HEK293 (cell line): ENCODE data around the gene GRIN2A.

Experiments
- CTCF ChIA-PET: fragments of 350-600 bp; formaldehyde crosslinking; extraction: SDS; loops from one replicate; lab custom pipeline; 2021; ENCODE audit warnings: antibody characterized with exemption; lab: Yijun Ruan, JAX
- POLR2A ChIA-PET: fragments of 300-600 bp; formaldehyde crosslinking; extraction: SDS; loops from one replicate; lab custom pipeline; 2020; ENCODE audit warnings: antibody characterized with exemption, inconsistent platforms; lab: Yijun Ruan, JAX
- H3K27ac ChIP-seq: fragments of 200-500 bp; sonication (Bioruptor generic); 2 replicates; pipeline ENCODE4 v1.5.1; 2014; ENCODE audit warnings: low read depth, low read length, control low read depth, inconsistent platforms; ENCODE audit errors: extremely low read depth
- H3K36me3 ChIP-seq, 2 experiments: fragments of 200-500 bp in 1 of 2; sonication (Bioruptor generic) in 1 of 2; 1 replicate in 1 of 2; 2 replicates in 1 of 2; pipeline ENCODE4 v1.5.1; 2014 to 2017; ENCODE audit warnings: inconsistent platforms in 2 of 2, low read length in 2 of 2; ENCODE audit not compliant: control insufficient read depth in 2 of 2, insufficient read depth in 1 of 2
- H3K4me1 ChIP-seq: fragments of 200-500 bp; sonication (Bioruptor generic); 2 replicates; pipeline ENCODE4 v1.5.1; 2014; ENCODE audit warnings: mild to moderate bottlenecking, low read length, inconsistent platforms; ENCODE audit not compliant: control insufficient read depth, insufficient read depth
- H3K4me3 ChIP-seq: 2 replicates; pipeline ENCODE4 v1.5.1; 2011; ENCODE audit warnings: low read depth, mild to moderate bottlenecking, control low read depth, low read length, moderate library complexity
- H3K9me3 ChIP-seq: fragments of 200-500 bp; sonication (Bioruptor generic); 2 replicates; pipeline ENCODE4 v1.5.1; 2014; ENCODE audit warnings: low read depth, low read length, inconsistent platforms; ENCODE audit not compliant: control insufficient read depth, insufficient read depth
- KLF9 ChIP-seq: fragments of 450-650 bp; formaldehyde crosslinking; IDR thresholded peaks from 2 replicates; pipeline ENCODE4 v1.5.1; 2016; ENCODE audit warnings: missing biosample characterization, missing genetic modification characterization, low read depth
- MEIS1 ChIP-seq: sonication (generic); formaldehyde crosslinking; IDR thresholded peaks from 2 replicates; pipeline ENCODE4 v1.8.1; 2022; ENCODE audit warnings: missing genetic modification reagents, mild to moderate bottlenecking, borderline replicate concordance
- RBAK ChIP-seq: fragments of 450-650 bp; formaldehyde crosslinking; IDR thresholded peaks from 2 replicates; pipeline ENCODE4 v1.5.1; 2016; ENCODE audit warnings: missing biosample characterization, missing genetic modification characterization
- SP3 ChIP-seq: fragments of 450-650 bp; formaldehyde crosslinking; IDR thresholded peaks from 2 replicates; pipeline ENCODE4 v1.5.1; 2016; ENCODE audit warnings: missing biosample characterization, missing genetic modification characterization
- SP7 ChIP-seq: fragments of 450-650 bp; formaldehyde crosslinking; IDR thresholded peaks from 2 replicates; pipeline ENCODE4 v1.5.1; 2016; ENCODE audit warnings: missing biosample characterization, missing genetic modification characterization
- WT1 ChIP-seq: fragments of 450-650 bp; formaldehyde crosslinking; IDR thresholded peaks from 2 replicates; pipeline ENCODE4 v1.5.1; 2016; ENCODE audit warnings: missing biosample characterization, missing genetic modification characterization
- ZBTB1 ChIP-seq: fragments of 450-650 bp; formaldehyde crosslinking; IDR thresholded peaks from 2 replicates; pipeline ENCODE4 v1.5.1; 2016; ENCODE audit warnings: missing biosample characterization, missing genetic modification characterization
- ZBTB48 ChIP-seq: fragments of 450-650 bp; formaldehyde crosslinking; IDR thresholded peaks from 2 replicates; pipeline ENCODE4 v1.5.1; 2016; ENCODE audit warnings: missing biosample characterization, missing genetic modification characterization
- ZEB2 ChIP-seq: fragments of 450-650 bp; formaldehyde crosslinking; IDR thresholded peaks from 2 replicates; pipeline ENCODE4 v1.5.1; 2016; ENCODE audit warnings: missing biosample characterization, missing genetic modification characterization
- ZFHX2 ChIP-seq: fragments of 450-650 bp; formaldehyde crosslinking; conservative IDR thresholded peaks from 2 replicates; pipeline ENCODE4 v1.5.1; 2016; ENCODE audit warnings: missing biosample characterization, missing genetic modification characterization
- ZNF140 ChIP-seq: fragments of 450-650 bp; formaldehyde crosslinking; IDR thresholded peaks from 2 replicates; pipeline ENCODE4 v1.5.1; 2016; ENCODE audit warnings: missing biosample characterization, missing genetic modification characterization
- ZNF335 ChIP-seq: fragments of 450-650 bp; formaldehyde crosslinking; conservative IDR thresholded peaks from 2 replicates; pipeline ENCODE4 v1.5.1; 2016; ENCODE audit warnings: missing biosample characterization, missing genetic modification characterization
- ZNF423 ChIP-seq: fragments of 450-650 bp; formaldehyde crosslinking; IDR thresholded peaks from 2 replicates; pipeline ENCODE4 v1.5.1; 2016; ENCODE audit warnings: missing biosample characterization, missing genetic modification characterization
- ZNF426 ChIP-seq: fragments of 450-650 bp; formaldehyde crosslinking; IDR thresholded peaks from 2 replicates; pipeline ENCODE4 v1.5.1; 2017; ENCODE audit warnings: missing biosample characterization, missing genetic modification characterization, mild to moderate bottlenecking, inconsistent platforms, moderate library complexity
- ZNF585B ChIP-seq: fragments of 450-650 bp; formaldehyde crosslinking; IDR thresholded peaks from 2 replicates; pipeline ENCODE4 v1.5.1; 2016; ENCODE audit warnings: missing biosample characterization, missing genetic modification characterization
- ZNF621 ChIP-seq: fragments of 450-650 bp; formaldehyde crosslinking; IDR thresholded peaks from 2 replicates; pipeline ENCODE4 v1.5.1; 2017; ENCODE audit warnings: missing biosample characterization, missing genetic modification characterization
- ZNF747 ChIP-seq: fragments of 450-650 bp; formaldehyde crosslinking; IDR thresholded peaks from 2 replicates; pipeline ENCODE4 v1.5.1; 2016; ENCODE audit warnings: missing biosample characterization, missing genetic modification characterization
- ZNF768 ChIP-seq: fragments of 450-650 bp; formaldehyde crosslinking; IDR thresholded peaks from 2 replicates; pipeline ENCODE4 v1.5.1; 2018; ENCODE audit warnings: missing biosample characterization, mild to moderate bottlenecking, missing genetic modification characterization
- ZSCAN16 ChIP-seq: fragments of 450-650 bp; formaldehyde crosslinking; IDR thresholded peaks from 2 replicates; pipeline ENCODE4 v1.5.1; 2016; ENCODE audit warnings: missing biosample characterization, missing genetic modification characterization
- TF ChIP-seq, protein P1 (sequence below): fragments of 450-650 bp; formaldehyde crosslinking; IDR thresholded peaks from 2 replicates; pipeline ENCODE4 v1.5.1; 2016; ENCODE audit warnings: missing biosample characterization, missing genetic modification characterization
- TF ChIP-seq, protein P2 (sequence below): fragments of 450-650 bp; formaldehyde crosslinking; IDR thresholded peaks from 2 replicates; pipeline ENCODE4 v1.5.1; 2017; ENCODE audit warnings: missing biosample characterization, mild to moderate bottlenecking, missing genetic modification characterization, moderate library complexity
- TF ChIP-seq, protein P3 (sequence below): fragments of 450-650 bp; formaldehyde crosslinking; IDR thresholded peaks from 2 replicates; pipeline ENCODE4 v1.5.1; 2016; ENCODE audit warnings: missing biosample characterization, missing genetic modification characterization
- TF ChIP-seq, protein P4 (sequence below): fragments of 450-650 bp; formaldehyde crosslinking; IDR thresholded peaks from 2 replicates; pipeline ENCODE4 v1.5.1; 2016; ENCODE audit warnings: missing biosample characterization, missing genetic modification characterization, borderline replicate concordance
- TF ChIP-seq, protein P5 (sequence below): fragments of 450-650 bp; formaldehyde crosslinking; IDR thresholded peaks from 2 replicates; pipeline ENCODE4 v1.5.1; 2017; ENCODE audit warnings: missing biosample characterization, missing genetic modification characterization

The GRIN2A gene

DNA sequence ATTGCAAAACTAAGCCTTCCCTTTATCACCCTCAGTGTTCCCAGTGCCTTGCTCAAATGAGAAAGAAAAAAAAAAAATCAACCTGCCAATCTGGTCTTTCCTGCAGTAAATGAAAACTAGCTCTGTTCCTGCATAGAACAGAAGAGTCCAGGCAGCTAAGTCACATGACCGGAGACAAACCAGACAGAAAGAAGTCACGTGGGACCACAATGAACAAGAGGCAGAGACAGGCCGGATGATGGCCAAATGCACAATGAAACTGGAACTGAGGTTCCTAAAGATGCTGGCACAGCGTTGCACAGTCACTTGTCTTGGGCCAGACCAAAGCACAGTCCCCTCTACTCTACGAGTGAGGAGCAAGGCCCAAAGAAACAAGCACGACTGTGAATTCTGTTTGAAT is 172.5 kb downstream of the GRIN2A start:
- ChIA-PET CTCF (interaction anchor here (0.5 to 0.7 kb wide), 5 partner anchors 10 to 309 kb away, joined by 3 to 8 read pairs (median 3); no protein-coding TSS in a partner anchor), POLR2A (no interaction called here)
- Histone ChIP-seq H3K36me3 (no peaks in the 10 kb centered on the region), H3K4me1 (no peaks in the 10 kb centered on the region), H3K27ac (no peak overlapping the region), H3K4me3 (no peak overlapping the region)
- TF ChIP-seq ZNF426 (tag by site-specific recombination), result no peak
- no peak for TF ChIP-seq ZNF140 (tag by site-specific recombination)
- TF ChIP-seq, all 188 proteins: peak for 0
- no peaks in the 10 kb centered on the region for H3K9me3 ChIP-seq

DNA sequence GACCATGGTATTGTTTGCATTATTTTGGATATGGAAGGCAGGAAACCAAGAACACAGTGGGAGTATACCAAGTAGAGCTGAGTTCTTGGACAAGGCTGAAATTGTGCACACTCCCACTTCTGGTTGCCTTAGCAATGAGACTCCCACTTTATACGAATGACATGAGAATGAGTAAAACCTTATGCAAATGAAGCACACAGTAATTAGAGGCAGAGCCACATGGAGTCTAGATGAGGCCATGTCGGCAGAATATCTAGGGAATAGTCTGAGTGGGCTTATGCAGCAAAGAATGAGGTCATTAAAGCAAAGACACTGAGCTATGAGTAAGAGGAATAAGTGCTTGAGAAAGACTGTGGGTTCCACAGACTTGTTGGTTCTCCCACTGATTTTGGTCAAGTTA is 178.7 kb downstream of the GRIN2A start:
- ChIA-PET POLR2A (no interaction called here), CTCF (no interaction called here)
- TF ChIP-seq ZNF585B (tag by site-specific recombination) (no peak), SP7 (tag by site-specific recombination) (no peak), ZBTB48 (tag by site-specific recombination) (no peak), ZFHX2 (tag by site-specific recombination) (no peak), ZNF747 (tag by site-specific recombination) (no peak)
- TF ChIP-seq, protein P1, sequence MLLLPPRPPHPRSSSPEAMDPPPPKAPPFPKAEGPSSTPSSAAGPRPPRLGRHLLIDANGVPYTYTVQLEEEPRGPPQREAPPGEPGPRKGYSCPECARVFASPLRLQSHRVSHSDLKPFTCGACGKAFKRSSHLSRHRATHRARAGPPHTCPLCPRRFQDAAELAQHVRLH (tag by site-specific recombination), result no peak
- TF ChIP-seq, protein P2, sequence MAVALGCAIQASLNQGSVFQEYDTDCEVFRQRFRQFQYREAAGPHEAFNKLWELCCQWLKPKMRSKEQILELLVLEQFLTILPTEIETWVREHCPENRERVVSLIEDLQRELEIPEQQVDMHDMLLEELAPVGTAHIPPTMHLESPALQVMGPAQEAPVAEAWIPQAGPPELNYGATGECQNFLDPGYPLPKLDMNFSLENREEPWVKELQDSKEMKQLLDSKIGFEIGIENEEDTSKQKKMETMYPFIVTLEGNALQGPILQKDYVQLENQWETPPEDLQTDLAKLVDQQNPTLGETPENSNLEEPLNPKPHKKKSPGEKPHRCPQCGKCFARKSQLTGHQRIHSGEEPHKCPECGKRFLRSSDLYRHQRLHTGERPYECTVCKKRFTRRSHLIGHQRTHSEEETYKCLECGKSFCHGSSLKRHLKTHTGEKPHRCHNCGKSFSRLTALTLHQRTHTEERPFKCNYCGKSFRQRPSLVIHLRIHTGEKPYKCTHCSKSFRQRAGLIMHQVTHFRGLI (tag by site-specific recombination), result no peak
- TF ChIP-seq, protein P3, sequence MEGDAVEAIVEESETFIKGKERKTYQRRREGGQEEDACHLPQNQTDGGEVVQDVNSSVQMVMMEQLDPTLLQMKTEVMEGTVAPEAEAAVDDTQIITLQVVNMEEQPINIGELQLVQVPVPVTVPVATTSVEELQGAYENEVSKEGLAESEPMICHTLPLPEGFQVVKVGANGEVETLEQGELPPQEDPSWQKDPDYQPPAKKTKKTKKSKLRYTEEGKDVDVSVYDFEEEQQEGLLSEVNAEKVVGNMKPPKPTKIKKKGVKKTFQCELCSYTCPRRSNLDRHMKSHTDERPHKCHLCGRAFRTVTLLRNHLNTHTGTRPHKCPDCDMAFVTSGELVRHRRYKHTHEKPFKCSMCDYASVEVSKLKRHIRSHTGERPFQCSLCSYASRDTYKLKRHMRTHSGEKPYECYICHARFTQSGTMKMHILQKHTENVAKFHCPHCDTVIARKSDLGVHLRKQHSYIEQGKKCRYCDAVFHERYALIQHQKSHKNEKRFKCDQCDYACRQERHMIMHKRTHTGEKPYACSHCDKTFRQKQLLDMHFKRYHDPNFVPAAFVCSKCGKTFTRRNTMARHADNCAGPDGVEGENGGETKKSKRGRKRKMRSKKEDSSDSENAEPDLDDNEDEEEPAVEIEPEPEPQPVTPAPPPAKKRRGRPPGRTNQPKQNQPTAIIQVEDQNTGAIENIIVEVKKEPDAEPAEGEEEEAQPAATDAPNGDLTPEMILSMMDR (tag by site-specific recombination), result no peak
- Histone ChIP-seq H3K36me3 (no peaks in the 10 kb centered on the region), H3K4me3 (no peak overlapping the region), H3K4me1 (no peaks in the 10 kb centered on the region), H3K27ac (no peak overlapping the region), H3K9me3 (no peaks in the 10 kb centered on the region)

DNA sequence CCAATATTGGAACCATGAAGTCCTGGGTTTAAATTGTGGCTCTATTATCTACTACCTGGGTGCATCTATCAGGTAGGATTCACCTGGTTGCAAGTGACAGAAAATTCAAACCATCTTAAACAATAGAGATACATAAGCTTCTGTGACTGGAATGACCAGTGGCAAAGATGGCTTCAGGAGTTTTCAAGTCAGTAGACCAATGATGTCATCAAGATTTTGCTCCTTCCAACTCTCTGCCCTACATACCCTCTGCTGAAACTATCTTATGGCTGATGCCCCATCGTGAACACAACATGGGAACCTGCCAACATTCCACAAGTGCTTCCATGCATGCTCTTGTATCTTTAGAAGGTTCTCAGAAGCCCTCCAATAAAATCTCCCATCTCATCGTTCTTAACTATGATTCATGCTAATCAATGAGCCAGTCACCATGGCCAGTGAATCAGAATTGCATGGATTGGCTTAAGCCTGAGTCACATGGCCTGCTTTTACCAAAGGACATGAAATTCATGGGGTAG is 180.9 kb downstream of the GRIN2A start:
- Histone ChIP-seq H3K36me3 (no peaks in the 10 kb centered on the region), H3K4me1 (no peaks in the 10 kb centered on the region), H3K4me3 (no peak overlapping the region), H3K9me3 (no peaks in the 10 kb centered on the region), H3K27ac (no peak overlapping the region)
- POLR2A ChIA-PET, result no interaction called here
- no peak for TF ChIP-seq MEIS1 (CRISPR knock-in tag)
- TF ChIP-seq SP3 (tag by site-specific recombination), result no peak
- no peak for TF ChIP-seq KLF9 (tag by site-specific recombination)
- CTCF ChIA-PET, result no interaction called here

DNA sequence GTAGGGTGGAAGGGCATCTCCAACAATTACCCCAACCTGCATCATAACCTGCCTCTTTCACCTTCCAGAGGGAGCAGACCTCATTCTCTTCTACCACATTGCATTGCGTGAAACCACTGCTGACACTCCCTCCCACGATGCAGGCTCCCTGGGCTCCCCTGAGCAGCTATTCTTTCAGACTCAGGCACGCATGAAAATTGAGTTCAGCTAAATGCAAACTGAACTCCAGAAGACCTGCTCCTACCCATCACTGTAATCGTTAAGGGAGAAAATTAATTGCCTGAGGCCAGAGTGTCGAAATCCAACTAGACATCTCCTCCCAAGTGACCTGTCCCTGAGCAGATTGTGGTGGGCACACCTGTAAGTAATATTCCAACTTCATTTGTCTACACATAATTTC is 186.0 kb downstream of the GRIN2A start:
- H3K36me3 ChIP-seq, result no peaks in the 10 kb centered on the region
- no peak overlapping the region for H3K27ac ChIP-seq
- no peaks in the 10 kb centered on the region for H3K4me1 ChIP-seq
- no peaks in the 10 kb centered on the region for H3K9me3 ChIP-seq
- CTCF ChIA-PET, result interaction anchor here (0.7 kb wide), 1 partner anchor 9 kb away, joined by 4 read pairs; no protein-coding TSS in a partner anchor
- POLR2A ChIA-PET, result no interaction called here
- no peak overlapping the region for H3K4me3 ChIP-seq
- TF ChIP-seq ZBTB1 (tag by site-specific recombination) (no peak), ZNF335 (tag by site-specific recombination) (no peak), ZNF423 (tag by site-specific recombination) (no peak), ZNF768 (no peak), ZEB2 (tag by site-specific recombination) (no peak), WT1 (no peak), RBAK (tag by site-specific recombination) (no peak), ZSCAN16 (no peak), ZBTB48 (tag by site-specific recombination) (no peak), ZNF621 (tag by site-specific recombination) (no peak)
- TF ChIP-seq, protein P4, sequence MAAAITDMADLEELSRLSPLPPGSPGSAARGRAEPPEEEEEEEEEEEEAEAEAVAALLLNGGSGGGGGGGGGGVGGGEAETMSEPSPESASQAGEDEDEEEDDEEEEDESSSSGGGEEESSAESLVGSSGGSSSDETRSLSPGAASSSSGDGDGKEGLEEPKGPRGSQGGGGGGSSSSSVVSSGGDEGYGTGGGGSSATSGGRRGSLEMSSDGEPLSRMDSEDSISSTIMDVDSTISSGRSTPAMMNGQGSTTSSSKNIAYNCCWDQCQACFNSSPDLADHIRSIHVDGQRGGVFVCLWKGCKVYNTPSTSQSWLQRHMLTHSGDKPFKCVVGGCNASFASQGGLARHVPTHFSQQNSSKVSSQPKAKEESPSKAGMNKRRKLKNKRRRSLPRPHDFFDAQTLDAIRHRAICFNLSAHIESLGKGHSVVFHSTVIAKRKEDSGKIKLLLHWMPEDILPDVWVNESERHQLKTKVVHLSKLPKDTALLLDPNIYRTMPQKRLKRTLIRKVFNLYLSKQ (tag by site-specific recombination), result no peak
- TF ChIP-seq, protein P5, sequence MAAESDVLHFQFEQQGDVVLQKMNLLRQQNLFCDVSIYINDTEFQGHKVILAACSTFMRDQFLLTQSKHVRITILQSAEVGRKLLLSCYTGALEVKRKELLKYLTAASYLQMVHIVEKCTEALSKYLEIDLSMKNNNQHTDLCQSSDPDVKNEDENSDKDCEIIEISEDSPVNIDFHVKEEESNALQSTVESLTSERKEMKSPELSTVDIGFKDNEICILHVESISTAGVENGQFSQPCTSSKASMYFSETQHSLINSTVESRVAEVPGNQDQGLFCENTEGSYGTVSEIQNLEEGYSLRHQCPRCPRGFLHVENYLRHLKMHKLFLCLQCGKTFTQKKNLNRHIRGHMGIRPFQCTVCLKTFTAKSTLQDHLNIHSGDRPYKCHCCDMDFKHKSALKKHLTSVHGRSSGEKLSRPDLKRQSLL, result no peak
